ENCODE results near the gene WWOX.

The WWOX gene

DNA sequence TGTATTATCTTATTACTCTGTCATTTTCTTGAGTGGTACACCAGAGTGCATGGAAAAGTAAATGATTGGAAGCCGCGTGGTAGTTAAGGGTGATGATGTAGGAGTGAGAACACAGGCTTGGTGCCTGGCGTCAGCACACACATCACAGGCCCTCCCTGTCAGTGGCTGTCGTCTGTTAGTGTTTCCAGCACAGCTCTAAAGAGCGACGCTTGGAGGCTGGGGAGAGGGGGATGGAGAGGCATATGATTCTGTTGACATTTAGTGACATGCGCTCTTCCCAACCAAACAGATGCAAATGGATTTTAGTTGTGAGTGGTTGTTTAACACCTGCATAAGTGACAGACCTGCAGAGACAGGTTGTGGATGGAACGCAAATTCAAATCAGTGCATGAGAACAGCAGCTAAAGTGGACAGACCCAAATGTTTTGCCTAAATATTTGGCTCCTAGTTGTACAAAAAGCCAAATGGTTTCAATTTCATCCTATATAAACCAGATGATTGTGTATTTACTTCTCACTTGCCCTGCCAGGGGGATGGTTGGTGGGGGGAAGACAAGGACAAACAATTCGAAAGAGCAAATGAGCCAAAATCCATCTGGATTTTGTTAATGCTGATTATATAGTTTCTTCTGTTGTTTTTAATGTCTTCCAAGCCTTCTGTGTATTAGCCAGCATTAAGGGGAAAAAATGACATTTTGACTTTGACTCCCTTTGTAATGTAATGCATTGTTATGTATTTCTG lies 222.3 kb downstream of the WWOX start:
- Histone ChIP-seq H3K79me2 (ENCODE audit: insufficient read depth, low read depth) (no peaks in the 10 kb centered on the region), H3K4me3 (IDR thresholded peaks at IDR 0.05; ENCODE audit: insufficient read depth, low read depth, low read length) (no peak overlapping the region), H3K27ac (no peak overlapping the region), H3K27me3 (ENCODE audit: insufficient read depth, low read depth) (no peaks in the 10 kb centered on the region), H3K36me3 (ENCODE audit: insufficient read depth) (no peaks in the 10 kb centered on the region), H3K9ac (no peak overlapping the region), H4K20me1 (ENCODE audit: insufficient read depth) (no peaks in the 10 kb centered on the region), H2AFZ (ENCODE audit: low read depth) (no peak overlapping the region), H3K4me1 (ENCODE audit: low read depth, poor library complexity, severe bottlenecking) (no peaks in the 10 kb centered on the region), H3K4me2 (no peak overlapping the region)
- TF ChIP-seq, protein P1, sequence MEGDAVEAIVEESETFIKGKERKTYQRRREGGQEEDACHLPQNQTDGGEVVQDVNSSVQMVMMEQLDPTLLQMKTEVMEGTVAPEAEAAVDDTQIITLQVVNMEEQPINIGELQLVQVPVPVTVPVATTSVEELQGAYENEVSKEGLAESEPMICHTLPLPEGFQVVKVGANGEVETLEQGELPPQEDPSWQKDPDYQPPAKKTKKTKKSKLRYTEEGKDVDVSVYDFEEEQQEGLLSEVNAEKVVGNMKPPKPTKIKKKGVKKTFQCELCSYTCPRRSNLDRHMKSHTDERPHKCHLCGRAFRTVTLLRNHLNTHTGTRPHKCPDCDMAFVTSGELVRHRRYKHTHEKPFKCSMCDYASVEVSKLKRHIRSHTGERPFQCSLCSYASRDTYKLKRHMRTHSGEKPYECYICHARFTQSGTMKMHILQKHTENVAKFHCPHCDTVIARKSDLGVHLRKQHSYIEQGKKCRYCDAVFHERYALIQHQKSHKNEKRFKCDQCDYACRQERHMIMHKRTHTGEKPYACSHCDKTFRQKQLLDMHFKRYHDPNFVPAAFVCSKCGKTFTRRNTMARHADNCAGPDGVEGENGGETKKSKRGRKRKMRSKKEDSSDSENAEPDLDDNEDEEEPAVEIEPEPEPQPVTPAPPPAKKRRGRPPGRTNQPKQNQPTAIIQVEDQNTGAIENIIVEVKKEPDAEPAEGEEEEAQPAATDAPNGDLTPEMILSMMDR (conservative IDR thresholded peaks at IDR 0.05; ENCODE audit: low read depth, low read length), result no peak

DNA sequence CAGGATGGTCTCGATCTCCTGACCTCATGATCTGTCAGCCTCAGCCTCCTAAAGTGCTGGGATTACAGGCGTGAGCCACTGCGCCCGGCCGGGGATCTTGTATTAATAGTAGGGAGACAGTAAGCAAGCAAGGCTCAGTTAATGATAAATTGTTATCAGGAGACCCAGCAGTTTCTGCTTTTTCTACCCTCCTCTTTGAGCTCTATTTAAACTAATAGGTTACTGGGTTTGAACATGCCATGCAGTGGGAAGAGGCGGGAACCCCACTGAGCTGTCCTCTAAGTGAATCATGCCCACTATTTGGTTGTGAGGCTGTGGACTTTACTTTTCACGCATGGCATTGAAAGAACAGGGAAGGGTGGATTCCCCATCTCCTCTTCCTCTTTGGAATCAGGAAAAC lies 223.9 kb downstream of the WWOX start:
- Histone ChIP-seq H3K27ac (no peak overlapping the region), H3K9ac (no peak overlapping the region), H3K4me1 (ENCODE audit: low read depth, poor library complexity, severe bottlenecking) (no peaks in the 10 kb centered on the region), H2AFZ (ENCODE audit: low read depth) (no peak overlapping the region), H3K4me3 (IDR thresholded peaks at IDR 0.05; ENCODE audit: insufficient read depth, low read depth, low read length) (no peak overlapping the region), H3K36me3 (ENCODE audit: insufficient read depth) (no peaks in the 10 kb centered on the region), H3K27me3 (ENCODE audit: insufficient read depth, low read depth) (no peaks in the 10 kb centered on the region), H4K20me1 (ENCODE audit: insufficient read depth) (no peaks in the 10 kb centered on the region), H3K79me2 (ENCODE audit: insufficient read depth, low read depth) (no peaks in the 10 kb centered on the region), H3K4me2 (no peak overlapping the region)
- TF ChIP-seq, protein P1 (conservative IDR thresholded peaks at IDR 0.05; ENCODE audit: low read depth, low read length), result no peak

- H4K20me1 ChIP-seq (ENCODE audit: insufficient read depth), result no peaks in the 10 kb centered on the region
- no peaks in the 10 kb centered on the region for H3K36me3 ChIP-seq (ENCODE audit: insufficient read depth)
- no peak overlapping the region for H3K4me2 ChIP-seq
- no peak overlapping the region for H3K27ac ChIP-seq
- no peak overlapping the region for H3K4me3 ChIP-seq (IDR thresholded peaks at IDR 0.05; ENCODE audit: insufficient read depth, low read depth, low read length)
- no peaks in the 10 kb centered on the region for H3K79me2 ChIP-seq (ENCODE audit: insufficient read depth, low read depth)
- H3K27me3 ChIP-seq (ENCODE audit: insufficient read depth, low read depth), result no peaks in the 10 kb centered on the region
- TF ChIP-seq, protein P1 (conservative IDR thresholded peaks at IDR 0.05; ENCODE audit: low read depth, low read length), result no peak
- no peak overlapping the region for H3K9ac ChIP-seq
- no peak overlapping the region for H2AFZ ChIP-seq (ENCODE audit: low read depth)
- H3K4me1 ChIP-seq (ENCODE audit: low read depth, poor library complexity, severe bottlenecking), result no peaks in the 10 kb centered on the region
Measured at GRCh38 chr16:78324649-78325285, 225.3 kb downstream of the WWOX start.

GRCh38 chr16:78325468-78326352 lies 226.3 kb downstream of the WWOX start:
- H3K4me1 ChIP-seq (ENCODE audit: low read depth, poor library complexity, severe bottlenecking), result no peaks in the 10 kb centered on the region
- no peak overlapping the region for H3K4me3 ChIP-seq (IDR thresholded peaks at IDR 0.05; ENCODE audit: insufficient read depth, low read depth, low read length)
- no peak overlapping the region for H2AFZ ChIP-seq (ENCODE audit: low read depth)
- TF ChIP-seq, protein P1 (conservative IDR thresholded peaks at IDR 0.05; ENCODE audit: low read depth, low read length), result no peak
- no peaks in the 10 kb centered on the region for H4K20me1 ChIP-seq (ENCODE audit: insufficient read depth)
- H3K27me3 ChIP-seq (ENCODE audit: insufficient read depth, low read depth), result no peaks in the 10 kb centered on the region
- no peaks in the 10 kb centered on the region for H3K79me2 ChIP-seq (ENCODE audit: insufficient read depth, low read depth)
- no peak overlapping the region for H3K4me2 ChIP-seq
- H3K9ac ChIP-seq, result no peak overlapping the region
- H3K27ac ChIP-seq, result no peak overlapping the region
- H3K36me3 ChIP-seq (ENCODE audit: insufficient read depth), result no peaks in the 10 kb centered on the region

All from KMS-11 (cell line).